GM12892 (cell line): ENCODE measurements around the gene PRSS37. TPM values are rescaled to one million over a fixed set of nuclear protein-coding genes. Genes with fewer than 3 reads are reported as not detected.

Source experiments
- DNase-seq: peaks from one replicate; pipeline ENCODE4 v3.0.0; 2011; ENCODE audit not compliant: insufficient read length
- FAIRE-seq: peaks from 2 replicates; lab custom pipeline; 2011; peaks lifted over from hg19 to GRCh38; lab: Jason Lieb, UNC
- POLR2A ChIP-seq: IDR thresholded peaks from 2 replicates; pipeline ENCODE4 v1.6.1; 2011; ENCODE audit warnings: low read depth, low read length, control low read depth
- POLR2AphosphoS5 ChIP-seq: IDR thresholded peaks from 2 replicates; pipeline ENCODE4 v1.6.1; 2011; ENCODE audit warnings: low read depth, low read length, control low read depth
- TAF1 ChIP-seq: IDR thresholded peaks from 2 replicates; pipeline ENCODE4 v1.6.1; 2011; ENCODE audit warnings: low read depth, mild to moderate bottlenecking, control low read depth, low read length, borderline replicate concordance
- polyA plus RNA-seq: library from polyadenylated mRNA; unstranded; fragments of >200 nt; gene quantifications from one replicate; pipeline ENCODE4 v1.2.1, GENCODE V29; 2012; ENCODE audit warnings: missing spikeins, inconsistent platforms; ENCODE audit not compliant: missing spikeins

Gene PRSS37, protein sequence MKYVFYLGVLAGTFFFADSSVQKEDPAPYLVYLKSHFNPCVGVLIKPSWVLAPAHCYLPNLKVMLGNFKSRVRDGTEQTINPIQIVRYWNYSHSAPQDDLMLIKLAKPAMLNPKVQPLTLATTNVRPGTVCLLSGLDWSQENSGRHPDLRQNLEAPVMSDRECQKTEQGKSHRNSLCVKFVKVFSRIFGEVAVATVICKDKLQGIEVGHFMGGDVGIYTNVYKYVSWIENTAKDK
- polyA plus RNA-seq: not detected

DNA sequence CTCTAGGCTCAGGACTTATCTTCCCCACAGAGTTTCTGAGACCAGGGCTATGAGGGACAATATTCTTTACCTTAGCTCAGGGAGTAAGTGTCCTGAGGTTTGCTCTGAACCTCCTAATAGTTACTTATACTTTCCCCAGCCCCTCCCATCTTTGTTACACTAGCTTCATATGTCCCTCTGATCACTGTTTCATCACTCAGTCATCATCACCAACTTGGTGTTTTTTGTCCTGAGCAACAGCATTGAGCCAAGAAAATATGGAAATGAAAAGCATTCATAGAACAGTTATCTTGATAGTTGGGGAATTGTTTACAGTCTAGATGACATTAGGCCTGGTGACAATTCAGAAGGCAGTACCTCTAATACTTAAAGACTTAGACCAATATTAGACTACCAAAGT lies at the start of gene PRSS37:
Gene PRSS37, minus strand, starts transcription at position 101 of the 400 bp plus-strand sequence. CDS start 436 bp downstream, outside the sequence.
- no peak for FAIRE-seq
- no peak for TF ChIP-seq TAF1
- TF ChIP-seq POLR2A: no peak
- TF ChIP-seq POLR2AphosphoS5: no peak
- no peak for DNase-seq

DNA sequence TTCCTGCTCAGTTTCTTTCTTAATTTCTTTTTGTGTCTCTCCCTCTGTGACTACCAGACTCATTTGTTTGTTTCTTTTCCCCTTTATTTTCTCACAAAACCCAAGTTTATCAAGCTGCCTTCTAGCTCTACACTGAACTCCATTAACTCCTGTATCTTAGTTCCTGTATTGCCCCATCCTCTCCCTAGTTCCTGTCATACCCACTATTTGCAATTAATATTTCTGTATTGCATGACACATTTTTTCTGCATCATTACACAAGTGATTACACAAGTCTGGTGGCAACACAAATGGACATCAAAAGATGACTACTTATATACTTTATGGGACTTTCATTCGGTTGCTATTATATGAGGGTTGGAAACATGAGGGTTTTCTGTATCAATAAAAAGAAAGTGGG lies 48.0 kb upstream of the PRSS37 start:
- DNase-seq: no peak
- no peak for FAIRE-seq
- TF ChIP-seq POLR2A (no peak), TAF1 (no peak), POLR2AphosphoS5 (no peak)

DNA sequence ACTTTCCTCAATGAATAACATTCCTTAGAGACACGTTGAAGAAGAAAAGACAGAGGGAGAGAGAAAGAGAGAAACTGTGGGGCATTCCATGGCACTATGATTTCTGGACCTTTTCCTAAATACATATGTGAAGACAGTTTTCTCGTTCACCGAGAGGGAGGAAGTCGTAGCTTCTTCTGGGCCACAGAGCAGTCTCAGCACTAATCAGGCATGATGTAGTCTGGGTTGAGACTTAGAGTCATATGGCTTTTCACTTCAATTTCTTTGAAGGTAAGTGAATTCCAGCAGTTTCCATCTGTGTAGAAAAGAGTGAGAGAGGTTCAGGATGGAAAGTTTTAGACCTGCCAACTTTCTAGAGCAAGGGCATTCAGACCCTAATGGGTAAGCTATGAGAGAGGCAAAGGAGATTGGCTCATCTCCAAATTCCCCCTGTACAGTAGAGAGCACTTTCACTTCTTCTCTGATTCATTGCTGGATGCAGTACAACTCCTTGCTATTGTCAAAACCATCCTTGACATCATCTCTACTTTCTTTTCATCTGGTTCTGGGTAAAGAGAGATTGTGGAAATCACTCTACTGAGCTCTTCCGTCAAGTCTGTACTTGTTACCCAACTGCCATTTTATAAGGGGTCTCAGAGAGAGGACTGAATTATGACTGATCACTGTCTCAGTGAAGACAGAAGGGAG lies 43.4 kb upstream of the PRSS37 start:
- DNase-seq (no peak), FAIRE-seq (peak; percentile 14)
- TF ChIP-seq POLR2AphosphoS5: no peak
- TF ChIP-seq POLR2A: no peak
- no peak for TF ChIP-seq TAF1

DNA sequence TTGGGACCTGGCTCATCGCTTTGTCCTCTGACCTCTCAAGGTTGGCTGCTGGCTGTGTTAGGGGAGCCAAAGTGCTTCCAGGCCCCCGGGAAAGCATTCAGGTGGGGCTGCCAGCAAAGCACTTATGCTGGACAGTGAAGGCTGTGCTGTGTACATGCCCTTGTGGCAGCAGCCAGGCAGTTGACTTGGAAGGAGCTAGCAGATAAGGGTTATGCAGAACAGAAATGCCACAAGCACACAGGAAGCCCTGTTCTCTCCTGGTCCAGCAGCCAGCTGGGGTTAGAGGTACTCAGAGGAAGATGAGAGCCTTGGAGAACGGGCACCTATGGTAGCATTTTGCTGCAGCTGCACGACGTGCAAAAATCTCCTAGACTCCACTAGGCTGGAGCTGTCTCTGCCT lies 39.7 kb upstream of the PRSS37 start:
- TF ChIP-seq POLR2AphosphoS5 (no peak), POLR2A (no peak), TAF1 (no peak)
- FAIRE-seq (no peak), DNase-seq (no peak)

DNA sequence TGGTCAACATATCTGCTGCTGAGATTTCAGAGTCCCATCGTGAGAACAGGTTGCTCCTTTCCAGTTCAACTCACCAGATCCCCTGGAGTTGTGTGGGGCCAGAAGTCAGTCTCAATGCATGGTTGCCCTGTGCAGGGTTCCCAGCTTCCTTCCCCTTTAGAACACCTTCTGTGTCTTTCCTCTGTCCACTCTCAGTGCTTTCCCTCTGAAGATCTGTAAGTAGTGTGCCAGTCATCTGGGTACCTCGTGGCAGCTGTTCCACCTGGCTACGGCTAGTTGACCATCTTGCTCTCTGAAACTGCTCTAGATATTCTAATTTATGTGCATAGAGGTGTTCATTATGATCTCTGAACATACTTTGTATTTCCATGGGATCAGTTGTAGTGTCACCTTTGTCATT lies 36.1 kb upstream of the PRSS37 start:
- FAIRE-seq: no peak
- no peak for TF ChIP-seq TAF1
- DNase-seq: no peak

DNA sequence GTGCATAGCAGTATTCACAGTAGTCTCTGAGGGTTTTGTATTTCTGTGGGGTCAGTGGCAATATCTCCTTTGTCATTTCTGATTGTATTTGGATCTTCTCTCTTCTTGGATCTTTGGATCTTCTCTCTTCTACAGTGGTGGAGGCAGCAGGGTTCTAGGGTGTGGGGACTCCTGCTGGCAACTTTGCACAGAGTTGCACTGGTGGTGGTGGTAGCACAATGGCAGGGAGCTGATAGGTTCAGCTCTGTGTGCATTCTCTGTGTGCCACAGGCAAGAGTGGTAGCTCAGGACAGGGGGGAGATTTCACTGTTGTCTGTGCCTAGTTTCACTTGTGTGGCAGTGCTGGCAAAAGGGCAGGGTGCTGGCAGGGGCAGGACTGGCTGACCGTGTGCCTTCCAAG lies 35.1 kb upstream of the PRSS37 start:
- no peak for TF ChIP-seq TAF1
- no peak for TF ChIP-seq POLR2AphosphoS5
- TF ChIP-seq POLR2A: no peak
- DNase-seq (no peak), FAIRE-seq (no peak)

DNA sequence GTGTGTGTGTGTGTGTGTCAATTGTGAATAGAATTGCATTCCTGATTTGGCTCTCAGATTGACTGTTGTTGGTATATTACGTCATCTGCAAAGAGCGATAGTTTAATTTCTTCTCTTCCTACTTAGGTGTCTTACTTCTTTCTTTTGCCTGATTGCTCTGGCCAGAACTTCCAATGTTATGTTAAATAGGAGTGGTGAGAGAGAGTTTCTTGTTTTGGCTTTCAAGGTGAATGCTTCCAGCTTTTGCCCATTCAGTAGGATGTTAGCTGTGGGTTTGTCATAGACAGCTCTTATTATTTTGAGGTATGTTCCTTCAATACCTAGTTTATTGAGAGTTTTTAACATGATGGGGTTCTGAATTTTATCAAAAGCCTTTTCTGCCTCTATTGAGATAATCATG lies 34.2 kb upstream of the PRSS37 start:
- TF ChIP-seq POLR2AphosphoS5 (no peak), POLR2A (no peak), TAF1 (no peak)

DNA sequence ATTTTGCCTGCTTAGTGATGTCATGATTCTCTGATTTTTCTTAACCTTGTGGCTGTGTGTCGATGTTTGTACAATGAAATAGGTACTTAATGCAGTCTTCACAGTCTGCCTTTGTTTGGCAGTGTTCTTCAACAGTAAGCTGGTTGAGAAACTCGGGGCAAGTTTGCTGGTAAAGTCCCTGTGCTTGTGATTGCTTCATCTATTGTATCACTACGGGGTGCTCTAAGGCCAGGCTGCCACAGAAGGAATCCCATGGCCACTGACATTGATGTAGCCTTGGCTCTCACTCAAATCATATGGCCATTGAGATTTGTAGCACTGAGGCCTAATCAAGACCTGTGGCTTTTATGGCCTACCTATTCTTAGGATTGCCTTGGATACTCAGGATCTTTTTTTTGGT lies 33.5 kb upstream of the PRSS37 start:
- FAIRE-seq: no peak
- DNase-seq: no peak
- TF ChIP-seq POLR2AphosphoS5 (no peak), TAF1 (no peak), POLR2A (no peak)

More for the DNA sequence above, 34.2 kb upstream of the PRSS37 start:
- DNase-seq: no peak
- no peak for FAIRE-seq

DNA sequence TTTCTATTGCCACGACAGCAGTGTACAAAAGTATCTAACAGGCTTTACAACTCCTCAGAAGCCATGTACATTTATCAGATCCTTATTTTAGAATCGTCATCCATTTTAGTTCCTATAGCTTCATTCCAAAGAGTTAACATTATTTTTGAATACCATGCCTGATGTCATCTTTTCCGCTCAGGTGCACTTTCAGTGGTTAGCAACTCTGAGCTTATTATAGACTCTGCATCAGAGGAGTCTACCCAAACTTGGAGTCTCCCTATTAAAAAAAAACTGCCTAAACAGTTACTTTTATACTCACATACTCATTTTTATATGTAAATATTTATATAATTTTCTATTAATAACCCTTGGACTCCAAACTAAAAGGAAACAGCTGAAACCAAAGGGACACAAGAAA lies 31.6 kb upstream of the PRSS37 start:
- DNase-seq (no peak), FAIRE-seq (no peak)
- TF ChIP-seq POLR2A (no peak), POLR2AphosphoS5 (no peak)

DNA sequence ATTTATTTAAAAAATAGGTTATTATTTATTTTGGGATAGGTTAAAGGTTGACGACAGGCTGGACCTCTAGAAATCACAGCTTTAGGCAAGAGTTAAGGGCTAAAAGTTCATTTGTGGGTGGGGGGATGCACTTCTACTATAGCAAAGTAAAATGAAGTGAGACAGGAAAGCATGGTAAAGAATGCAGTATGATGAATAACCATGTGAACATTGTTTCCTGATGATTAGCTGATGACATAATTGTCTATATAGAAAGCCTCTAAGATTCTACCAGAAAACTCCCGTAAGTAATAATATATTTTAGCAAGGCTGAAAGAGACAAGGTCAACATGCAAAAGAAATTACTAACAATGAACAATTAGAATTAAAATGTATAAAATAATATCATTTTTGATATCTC lies 25.7 kb upstream of the PRSS37 start:
- TF ChIP-seq POLR2A: no peak
- no peak for TF ChIP-seq POLR2AphosphoS5
- no peak for TF ChIP-seq TAF1
- no peak for DNase-seq
- no peak for FAIRE-seq

DNA sequence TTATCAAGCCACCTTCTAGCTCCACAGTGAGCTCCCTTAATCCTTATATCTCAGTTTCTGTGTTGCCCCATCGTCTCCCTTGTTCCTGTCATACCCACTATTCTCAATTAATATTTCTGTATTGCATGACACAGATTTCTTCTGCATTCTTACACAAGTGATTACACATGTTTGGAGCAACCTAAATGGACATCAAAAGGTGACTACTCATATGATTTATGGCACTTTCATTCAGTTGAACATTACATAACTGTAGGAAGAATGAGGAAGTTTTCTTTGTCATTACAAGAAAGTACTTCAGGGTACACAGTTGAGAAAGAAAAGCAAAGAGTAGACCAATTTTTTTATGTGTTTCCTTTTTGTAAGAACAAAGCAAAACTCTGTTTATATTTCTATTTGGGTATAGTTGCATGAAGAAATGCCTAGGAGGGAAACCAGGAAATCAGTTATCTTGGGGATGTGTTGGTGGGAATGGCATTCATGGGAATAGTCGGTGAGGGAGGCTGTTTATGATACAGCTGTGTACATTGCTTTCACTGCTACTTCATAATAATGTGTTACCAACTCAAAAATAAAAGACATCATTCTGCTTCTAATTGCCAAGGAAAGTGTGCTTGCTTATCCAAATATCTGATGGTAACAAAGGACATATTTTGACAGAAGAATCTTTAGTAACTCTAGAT lies 23.6 kb upstream of the PRSS37 start:
- FAIRE-seq (no peak), DNase-seq (no peak)
- TF ChIP-seq POLR2A (no peak), TAF1 (no peak), POLR2AphosphoS5 (no peak)

DNA sequence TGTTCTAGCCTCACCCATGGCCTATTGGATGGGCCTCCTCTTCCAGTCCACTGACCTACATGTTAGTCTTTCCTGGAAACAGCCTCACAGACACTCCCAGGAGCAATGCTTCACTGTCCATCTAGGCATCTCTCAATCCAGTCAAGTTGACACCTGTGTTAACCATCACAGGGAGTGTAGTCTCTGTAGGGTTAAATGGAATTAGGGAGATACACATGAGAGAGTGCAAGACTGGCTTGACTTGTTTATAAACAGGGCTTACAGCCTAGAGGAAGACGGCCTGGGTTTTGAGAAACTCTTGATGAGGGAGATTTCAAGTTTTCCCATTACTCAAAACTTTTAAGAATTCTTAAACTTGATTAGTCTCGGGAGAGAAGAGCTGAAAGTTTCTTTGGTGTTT lies 18.9 kb upstream of the PRSS37 start:
- FAIRE-seq: no peak
- DNase-seq: no peak

DNA sequence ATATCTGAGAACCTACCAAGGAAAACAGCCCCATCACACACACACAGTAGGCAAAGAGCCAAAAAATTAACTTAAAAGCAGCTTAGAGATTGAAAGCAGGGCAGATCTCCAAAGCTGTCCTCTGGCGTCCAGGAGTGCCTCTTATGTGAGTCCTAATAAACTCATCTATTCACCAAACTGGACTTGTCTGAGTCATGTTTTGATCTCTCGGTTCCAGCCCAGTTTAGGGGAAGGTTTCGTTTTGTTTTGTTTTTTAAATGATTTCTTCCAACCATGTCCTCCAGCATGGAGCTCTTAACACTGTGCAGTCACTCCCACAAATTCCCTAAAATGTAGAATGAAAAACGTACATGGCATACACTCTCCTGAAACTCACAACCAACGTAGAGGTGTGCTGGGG lies 6.7 kb upstream of the PRSS37 start:
- TF ChIP-seq TAF1: no peak
- no peak for TF ChIP-seq POLR2A
- no peak for TF ChIP-seq POLR2AphosphoS5
- no peak for DNase-seq
- FAIRE-seq: no peak

More for the DNA sequence above, 18.9 kb upstream of the PRSS37 start:
- TF ChIP-seq POLR2A (no peak), POLR2AphosphoS5 (no peak)
